ENCODE data around the gene OOEP.
"Not testable (repeated sequence)": the region's sequence is repeated elsewhere in the genome, so short reads cannot be mapped to it uniquely, and the experiment has no call there.

DNA sequence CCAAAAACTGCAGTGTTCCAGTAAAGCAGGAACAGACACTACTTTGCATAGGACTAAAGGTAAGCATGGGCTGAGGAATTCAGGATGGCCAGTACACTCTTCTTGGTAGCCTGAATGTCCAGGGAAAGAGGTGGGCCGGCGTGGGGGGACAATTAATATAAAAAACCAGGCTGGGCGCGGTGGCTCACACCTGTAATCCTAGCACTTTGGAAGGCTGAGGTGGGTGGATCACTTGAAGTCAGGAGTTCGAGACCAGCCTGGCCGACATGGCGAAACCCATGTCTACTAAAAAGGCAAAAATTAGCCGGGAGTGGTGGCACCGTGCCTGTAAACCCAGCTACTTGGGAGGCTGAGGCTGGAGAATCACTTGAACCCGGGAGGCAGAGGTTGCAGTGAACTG is 11.8 kb upstream of the OOEP start:
- TF ChIP-seq, protein P1, sequence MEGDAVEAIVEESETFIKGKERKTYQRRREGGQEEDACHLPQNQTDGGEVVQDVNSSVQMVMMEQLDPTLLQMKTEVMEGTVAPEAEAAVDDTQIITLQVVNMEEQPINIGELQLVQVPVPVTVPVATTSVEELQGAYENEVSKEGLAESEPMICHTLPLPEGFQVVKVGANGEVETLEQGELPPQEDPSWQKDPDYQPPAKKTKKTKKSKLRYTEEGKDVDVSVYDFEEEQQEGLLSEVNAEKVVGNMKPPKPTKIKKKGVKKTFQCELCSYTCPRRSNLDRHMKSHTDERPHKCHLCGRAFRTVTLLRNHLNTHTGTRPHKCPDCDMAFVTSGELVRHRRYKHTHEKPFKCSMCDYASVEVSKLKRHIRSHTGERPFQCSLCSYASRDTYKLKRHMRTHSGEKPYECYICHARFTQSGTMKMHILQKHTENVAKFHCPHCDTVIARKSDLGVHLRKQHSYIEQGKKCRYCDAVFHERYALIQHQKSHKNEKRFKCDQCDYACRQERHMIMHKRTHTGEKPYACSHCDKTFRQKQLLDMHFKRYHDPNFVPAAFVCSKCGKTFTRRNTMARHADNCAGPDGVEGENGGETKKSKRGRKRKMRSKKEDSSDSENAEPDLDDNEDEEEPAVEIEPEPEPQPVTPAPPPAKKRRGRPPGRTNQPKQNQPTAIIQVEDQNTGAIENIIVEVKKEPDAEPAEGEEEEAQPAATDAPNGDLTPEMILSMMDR (IDR thresholded peaks at IDR 0.05; ENCODE audit: low read depth, low read length, poor library complexity, severe bottlenecking) = not testable (repeated sequence)
- not testable (repeated sequence) for TF ChIP-seq EZH2phosphoT487 (IDR thresholded peaks at IDR 0.05; ENCODE audit: borderline replicate concordance, low read length)
